OCI-LY7 (cell line): ENCODE results near the gene IPCEF1. TPM values are rescaled to one million over a fixed set of nuclear protein-coding genes. Genes with fewer than 3 reads are reported as not detected.

Experiments
- BruUV-seq: library from RNA; stranded (reverse); fragments of 400-500 nt; replicated peaks from 2 replicates; lab custom pipeline; 2021; lab: Mats Ljungman, UMichigan
- CTCF ChIA-PET: fragments of 300-600 bp; sonication (Branson Sonifier 250); formaldehyde crosslinking; loops from one replicate; lab custom pipeline; 2022; ENCODE audit warnings: antibody characterized with exemption; ENCODE audit not compliant: unreplicated experiment; lab: Charles Lee
- POLR2A ChIA-PET: fragments of 300-600 bp; sonication (Branson Sonifier 250); formaldehyde crosslinking; loops from one replicate; lab custom pipeline; 2022; ENCODE audit warnings: antibody characterized with exemption; lab: Charles Lee
- DNase-seq: peaks from one replicate; pipeline ENCODE4 v3.0.0-alpha.2; 2015; ENCODE audit warnings: low spot score
- H2AFZ ChIP-seq: fragments of 200-600 bp; sonication (generic), shearing (Covaris generic); 2 replicates; pipeline ENCODE4 v1.6.1; 2014; ENCODE audit warnings: mild to moderate bottlenecking, antibody characterized with exemption, low read length, moderate library complexity
- H3K27ac ChIP-seq: fragments of 200-600 bp; sonication (generic); 2 replicates; pipeline ENCODE4 v1.5.1; 2014; ENCODE audit warnings: mixed run types, low read depth, mild to moderate bottlenecking, moderate library complexity, low read length, inconsistent platforms; ENCODE audit not compliant: poor library complexity, severe bottlenecking
- H3K36me3 ChIP-seq: fragments of 200-600 bp; sonication (generic); 2 replicates; pipeline ENCODE4 v1.6.1; 2014; ENCODE audit warnings: mild to moderate bottlenecking, antibody characterized with exemption, low read length, moderate library complexity, mixed read lengths; ENCODE audit not compliant: insufficient read depth
- H3K4me1 ChIP-seq: fragments of 200-600 bp; sonication (generic); 2 replicates; pipeline ENCODE4 v1.5.1; 2014; ENCODE audit warnings: mild to moderate bottlenecking, low read length; ENCODE audit not compliant: insufficient read depth, poor library complexity, severe bottlenecking
- H3K4me2 ChIP-seq: fragments of 200-600 bp; sonication (generic); 2 replicates; pipeline ENCODE4 v1.6.1; 2014; ENCODE audit warnings: mild to moderate bottlenecking, low read length
- H3K4me3 ChIP-seq: fragments of 200-600 bp; sonication (generic); 2 replicates; pipeline ENCODE4 v1.5.1; 2014; ENCODE audit warnings: mild to moderate bottlenecking, low read depth, low read length; ENCODE audit not compliant: poor library complexity, severe bottlenecking
- H3K79me2 ChIP-seq: fragments of 200-600 bp; sonication (generic); 2 replicates; pipeline ENCODE4 v1.6.1; 2016; ENCODE audit warnings: low read depth, mild to moderate bottlenecking, low read length, moderate library complexity, mixed read lengths; ENCODE audit not compliant: insufficient read depth
- H3K9me2 ChIP-seq: fragments of 200-600 bp; sonication (generic); 2 replicates; pipeline ENCODE4 v1.6.1; 2016; ENCODE audit warnings: mild to moderate bottlenecking, low read length, mixed read lengths; ENCODE audit not compliant: insufficient read depth
- H3K9me3 ChIP-seq: fragments of 200-600 bp; sonication (generic); 2 replicates; pipeline ENCODE4 v1.6.1; 2014; ENCODE audit warnings: mild to moderate bottlenecking, mixed run types, low read length, mixed read lengths
- H4K20me1 ChIP-seq: fragments of 200-600 bp; sonication (generic); 2 replicates; pipeline ENCODE4 v1.6.1; 2014; ENCODE audit warnings: mild to moderate bottlenecking, antibody characterized with exemption, low read length, moderate library complexity, mixed read lengths; ENCODE audit not compliant: insufficient read depth
- EZH2phosphoT487 ChIP-seq: fragments of 200-600 bp; sonication (generic); IDR thresholded peaks from 2 replicates; pipeline ENCODE4 v1.6.1; 2018; ENCODE audit warnings: low read depth, borderline replicate concordance, mild to moderate bottlenecking, mixed run types, antibody characterized with exemption, low read length, moderate library complexity, mixed read lengths
- intact Hi-C: fragments of 100-400 bp; cut with micrococcal nuclease; formaldehyde crosslinking; loops from one replicate; pipeline ENCODE4 v1.10.0; 2022; ENCODE audit not compliant: unreplicated experiment
- total RNA-seq, 2 experiments: library from RNA; depleted of rRNA in 1 of 2; stranded (reverse); fragments of >200 nt in 1 of 2; shearing (Covaris generic) in 1 of 2; gene quantifications; 2 replicates each; pipeline ENCODE4 v1.2.3, GENCODE V29; 2014 to 2022
- TF ChIP-seq, protein P1 (sequence below): fragments of 200-600 bp; sonication (generic); conservative IDR thresholded peaks from 2 replicates; pipeline ENCODE4 v1.5.1; 2014; ENCODE audit warnings: mild to moderate bottlenecking, antibody characterized with exemption, low read length, moderate library complexity, mixed read lengths

The IPCEF1 gene
- total RNA-seq, 2 experiments from 2014 or later, result not detected

DNA sequence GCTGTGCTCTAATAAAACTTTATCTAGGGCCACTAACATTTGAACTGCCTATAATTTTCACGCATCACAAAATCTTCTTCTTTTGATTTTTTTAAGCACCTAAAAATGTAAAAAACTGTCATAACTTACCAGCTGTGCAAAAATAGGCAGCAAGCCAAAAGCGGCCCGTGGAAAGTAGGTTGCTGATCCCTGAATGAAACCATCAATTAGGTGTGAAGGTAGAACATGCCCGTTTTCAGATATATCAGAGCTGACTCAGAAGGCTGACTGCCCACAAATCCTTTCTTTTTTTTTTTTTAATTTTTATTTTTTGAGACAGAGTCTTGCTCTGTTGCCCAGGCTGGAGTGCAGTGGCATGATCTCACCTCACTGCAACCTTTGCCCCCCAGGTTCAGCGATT lies 4.9 kb upstream of the IPCEF1 start:
- Histone ChIP-seq H3K4me3 (no peak overlapping the region), H2AFZ (no peak overlapping the region), H3K9me2 (no peaks in the 10 kb centered on the region), H3K4me1 (peaks cover 3% of the 10 kb centered on the region), H3K79me2 (no peaks in the 10 kb centered on the region), H3K36me3 (no peaks in the 10 kb centered on the region), H4K20me1 (no peaks in the 10 kb centered on the region), H3K27ac (no peak overlapping the region), H3K4me2 (no peak overlapping the region), H3K9me3 (no peaks in the 10 kb centered on the region)
- intact Hi-C loops, result no loop called here
- ChIA-PET POLR2A (interaction anchor here (1.6 kb wide), 1 partner anchor 16 kb away, joined by 4 read pairs; no protein-coding TSS in a partner anchor), CTCF (no interaction called here)
- DNase-seq, result no peak
- no TSS peak for BruUV-seq
- TF ChIP-seq, protein P1, sequence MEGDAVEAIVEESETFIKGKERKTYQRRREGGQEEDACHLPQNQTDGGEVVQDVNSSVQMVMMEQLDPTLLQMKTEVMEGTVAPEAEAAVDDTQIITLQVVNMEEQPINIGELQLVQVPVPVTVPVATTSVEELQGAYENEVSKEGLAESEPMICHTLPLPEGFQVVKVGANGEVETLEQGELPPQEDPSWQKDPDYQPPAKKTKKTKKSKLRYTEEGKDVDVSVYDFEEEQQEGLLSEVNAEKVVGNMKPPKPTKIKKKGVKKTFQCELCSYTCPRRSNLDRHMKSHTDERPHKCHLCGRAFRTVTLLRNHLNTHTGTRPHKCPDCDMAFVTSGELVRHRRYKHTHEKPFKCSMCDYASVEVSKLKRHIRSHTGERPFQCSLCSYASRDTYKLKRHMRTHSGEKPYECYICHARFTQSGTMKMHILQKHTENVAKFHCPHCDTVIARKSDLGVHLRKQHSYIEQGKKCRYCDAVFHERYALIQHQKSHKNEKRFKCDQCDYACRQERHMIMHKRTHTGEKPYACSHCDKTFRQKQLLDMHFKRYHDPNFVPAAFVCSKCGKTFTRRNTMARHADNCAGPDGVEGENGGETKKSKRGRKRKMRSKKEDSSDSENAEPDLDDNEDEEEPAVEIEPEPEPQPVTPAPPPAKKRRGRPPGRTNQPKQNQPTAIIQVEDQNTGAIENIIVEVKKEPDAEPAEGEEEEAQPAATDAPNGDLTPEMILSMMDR, result no peak
- TF ChIP-seq EZH2phosphoT487, result no peak

- intact Hi-C loops, result no loop called here
- Histone ChIP-seq H2AFZ (no peak overlapping the region), H3K9me2 (no peaks in the 10 kb centered on the region), H3K4me3 (no peak overlapping the region), H4K20me1 (no peaks in the 10 kb centered on the region), H3K27ac (no peak overlapping the region), H3K4me1 (peaks cover 4% of the 10 kb centered on the region), H3K36me3 (no peaks in the 10 kb centered on the region), H3K79me2 (no peaks in the 10 kb centered on the region), H3K9me3 (no peaks in the 10 kb centered on the region), H3K4me2 (no peak overlapping the region)
- CTCF ChIA-PET, result no interaction called here
- TF ChIP-seq, protein P1, result no peak
- no peak for TF ChIP-seq EZH2phosphoT487
- POLR2A ChIA-PET, result interaction anchor here (1.6 kb wide), 1 partner anchor 15 kb away, joined by 4 read pairs; no protein-coding TSS in a partner anchor
- DNase-seq, result no peak
- BruUV-seq, result no TSS peak
Observed at GRCh38 chr6:154360476-154360875, 3.9 kb upstream of the IPCEF1 start.

DNA sequence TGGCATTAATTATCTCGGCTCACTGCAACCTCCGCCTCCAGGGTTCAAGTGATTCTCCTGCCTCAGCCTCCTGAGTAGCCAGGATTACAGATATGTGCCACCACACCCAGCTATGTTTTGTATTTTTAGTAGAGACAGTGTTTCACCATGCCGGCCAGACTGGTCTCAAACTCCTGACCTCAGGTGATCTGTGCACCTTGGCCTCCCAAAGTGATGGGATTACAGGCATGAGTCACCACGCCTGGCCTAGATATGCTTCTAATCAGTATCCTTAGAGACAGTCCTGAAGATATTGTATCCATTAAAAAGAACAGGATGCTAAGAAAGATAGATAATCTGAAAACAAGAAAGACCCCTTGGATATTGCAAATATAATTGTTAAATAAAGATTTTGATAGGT lies 3.1 kb upstream of the IPCEF1 start:
- no peak for DNase-seq
- Histone ChIP-seq H3K27ac (no peak overlapping the region), H3K4me3 (no peak overlapping the region), H3K4me1 (peaks cover 4% of the 10 kb centered on the region), H2AFZ (no peak overlapping the region), H4K20me1 (no peaks in the 10 kb centered on the region), H3K36me3 (no peaks in the 10 kb centered on the region), H3K4me2 (no peak overlapping the region), H3K9me3 (no peaks in the 10 kb centered on the region), H3K79me2 (no peaks in the 10 kb centered on the region), H3K9me2 (no peaks in the 10 kb centered on the region)
- ChIA-PET CTCF (no interaction called here), POLR2A (interaction anchor here (0.6 kb wide), 1 partner anchor 1301 kb away, joined by 3 read pairs; no protein-coding TSS in a partner anchor)
- no TSS peak for BruUV-seq
- intact Hi-C loops, result no loop called here
- no peak for TF ChIP-seq EZH2phosphoT487
- TF ChIP-seq, protein P1, result no peak
